NT2/D1 (cell line): Measurements from ENCODE around the gene BCAP29.

Source experiments
- SUZ12 ChIP-seq: IDR thresholded peaks from 2 replicates; pipeline ENCODE4 v1.6.1; 2011; ENCODE audit not compliant: insufficient read length, insufficient read depth; ENCODE audit errors: extremely low read depth
- ZNF274 ChIP-seq: IDR thresholded peaks from 2 replicates; pipeline ENCODE4 v1.6.1; 2011; ENCODE audit warnings: mild to moderate bottlenecking, low read depth, low read length

DNA sequence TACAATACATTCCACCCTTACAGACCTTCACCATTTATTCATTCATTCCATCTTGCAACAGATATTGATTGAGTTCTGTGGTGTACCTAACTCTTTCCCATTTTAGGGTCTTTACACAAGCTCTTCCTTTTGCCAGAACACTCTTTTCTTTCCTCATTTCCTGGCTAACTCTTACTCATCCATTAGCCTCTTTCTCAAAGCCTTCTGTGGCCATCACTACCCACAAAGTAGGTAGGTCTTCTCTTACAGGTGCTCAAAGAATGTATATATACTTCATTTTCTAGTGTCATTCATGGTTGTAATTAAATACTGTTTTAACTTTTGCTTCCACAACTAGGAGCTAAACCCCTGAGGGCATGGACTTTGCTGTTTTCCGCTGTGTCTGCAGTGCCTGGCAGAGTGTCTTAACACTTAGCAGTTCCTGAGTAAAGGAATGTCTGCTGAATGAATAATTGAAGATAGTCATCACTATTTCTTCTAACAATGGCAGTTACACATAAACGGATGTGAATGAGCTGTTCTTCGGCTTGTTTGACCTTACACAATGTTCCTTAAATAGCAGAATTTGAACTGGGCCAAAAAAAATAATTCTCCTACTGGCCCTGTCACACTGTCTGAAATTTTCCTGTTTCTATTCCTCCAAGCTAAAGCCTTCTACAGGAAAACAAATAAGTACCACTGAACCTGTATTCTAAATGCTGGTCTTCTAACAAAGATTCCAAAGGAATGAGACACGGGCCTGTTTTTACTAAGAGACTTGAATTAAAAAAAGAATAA lies 15.1 kb downstream of the BCAP29 start:
- TF ChIP-seq ZNF274 = no peak
- no peak for TF ChIP-seq SUZ12
